GM19372 (cell line): Measurements from ENCODE around the gene SCP2.
"Not testable (repeated sequence)": the region's sequence is repeated elsewhere in the genome, so short reads cannot be mapped to it uniquely, and the experiment has no call there.

Source experiments
- ATAC-seq: cut with Tn5 transposase; IDR thresholded peaks from one replicate; pipeline ENCODE4 v1.9.1; 2021; ENCODE audit warnings: mild to moderate bottlenecking, low read depth, moderate library complexity; ENCODE audit not compliant: unreplicated experiment

SCP2 gene

DNA sequence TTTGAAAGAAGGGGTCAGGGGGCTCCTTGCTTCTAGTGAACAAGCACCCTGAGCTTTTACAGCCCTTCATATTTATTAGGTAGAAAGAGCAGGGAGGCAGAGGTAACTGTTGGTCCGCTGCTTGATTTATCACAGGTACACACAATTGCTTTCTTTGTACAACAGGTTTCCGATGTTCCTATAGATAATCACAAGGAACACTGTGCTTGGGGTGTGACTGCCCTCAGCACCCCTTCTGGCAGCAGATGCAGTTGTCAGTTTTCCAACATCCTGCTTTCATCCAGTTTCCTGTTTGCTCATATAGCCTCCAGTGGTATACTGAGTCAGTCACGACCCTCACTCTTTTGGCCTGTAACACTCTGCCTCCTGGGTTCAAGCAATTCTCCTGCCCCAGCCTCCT is 40.6 kb downstream of the SCP2 start:
- ATAC-seq = no peak

DNA sequence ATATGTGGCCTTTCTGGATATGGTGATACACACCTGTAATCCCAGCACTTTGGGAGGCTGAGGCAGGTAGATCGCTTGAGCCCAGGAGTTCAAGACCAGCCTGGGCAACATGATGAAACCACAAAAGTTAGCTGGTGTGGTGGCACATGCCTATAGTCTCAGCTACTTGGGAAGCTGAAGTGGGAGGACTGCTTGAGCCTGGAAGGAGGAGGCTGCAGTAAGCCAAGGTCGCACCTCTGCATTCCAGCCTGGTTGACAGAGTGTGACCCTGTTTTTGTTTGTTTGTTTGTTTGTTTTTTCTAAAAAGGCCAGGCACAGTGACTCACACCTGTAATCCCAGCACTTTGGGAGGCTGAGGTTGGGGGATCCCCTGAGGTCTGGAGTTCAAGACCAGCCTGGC is 42.2 kb downstream of the SCP2 start:
- not testable (repeated sequence) for ATAC-seq

DNA sequence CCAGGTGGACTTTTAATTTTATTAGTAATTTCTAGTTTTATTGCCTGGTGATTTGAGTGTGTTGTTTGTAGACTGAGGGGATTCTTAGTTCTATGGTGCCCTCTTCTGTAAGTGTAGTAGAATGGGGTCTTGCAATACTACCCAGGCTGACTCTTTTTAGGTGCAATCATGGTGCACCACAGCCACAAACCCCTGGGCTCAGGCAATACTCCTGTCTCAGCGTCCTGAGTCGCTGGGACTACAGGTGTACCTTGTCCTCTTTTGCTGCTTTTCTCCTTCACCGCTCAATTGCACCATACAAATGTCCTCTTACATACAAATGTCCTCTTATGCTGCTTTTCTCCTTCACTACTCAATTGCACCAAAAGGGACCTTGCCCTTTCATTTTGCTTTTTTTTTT is 43.1 kb downstream of the SCP2 start:
- ATAC-seq = no peak

GRCh38 chr1:52973841-52974240 is 46.8 kb downstream of the SCP2 start:
- no peak for ATAC-seq

DNA sequence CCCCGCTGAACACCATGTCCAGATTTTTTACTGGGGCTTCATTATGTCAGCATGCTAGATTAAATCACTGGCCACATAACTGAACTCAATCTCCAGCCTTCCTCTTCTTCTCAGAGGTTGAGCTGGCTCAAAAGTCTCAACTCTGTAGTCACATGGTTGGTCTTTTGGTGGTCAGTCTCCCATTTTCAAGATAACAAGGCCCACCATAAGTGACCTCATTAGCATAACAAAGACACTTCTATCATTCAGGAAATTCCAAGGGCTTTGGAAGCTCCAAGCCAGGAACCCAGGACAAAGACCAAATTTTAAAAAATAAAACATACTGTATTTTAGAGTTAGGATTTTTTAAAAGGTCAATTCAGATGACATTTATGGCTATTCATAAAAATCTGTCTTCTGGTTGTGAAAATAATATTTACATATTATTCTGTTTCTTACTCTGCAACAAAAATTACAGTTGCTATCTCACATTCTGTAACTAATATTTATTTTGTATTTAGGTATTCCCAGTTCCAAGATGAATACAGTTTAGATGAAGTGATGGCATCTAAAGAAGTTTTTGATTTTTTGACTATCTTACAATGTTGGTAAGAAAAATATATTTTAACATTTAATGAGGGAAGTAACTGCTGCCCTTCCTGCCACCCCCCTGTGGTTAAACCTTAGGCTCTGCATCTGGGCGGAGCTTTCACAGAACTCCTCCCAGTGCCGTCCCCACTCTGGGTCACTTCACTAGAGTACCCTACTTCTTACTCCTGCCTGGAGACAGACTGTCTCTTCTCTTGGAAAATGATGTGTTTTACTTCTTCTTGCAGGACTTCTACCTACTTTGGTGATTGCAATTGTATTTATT is 49.3 kb downstream of the SCP2 start:
- no peak for ATAC-seq

GRCh38 chr1:52978045-52978444 is 51.0 kb downstream of the SCP2 start:
- ATAC-seq = no peak

DNA sequence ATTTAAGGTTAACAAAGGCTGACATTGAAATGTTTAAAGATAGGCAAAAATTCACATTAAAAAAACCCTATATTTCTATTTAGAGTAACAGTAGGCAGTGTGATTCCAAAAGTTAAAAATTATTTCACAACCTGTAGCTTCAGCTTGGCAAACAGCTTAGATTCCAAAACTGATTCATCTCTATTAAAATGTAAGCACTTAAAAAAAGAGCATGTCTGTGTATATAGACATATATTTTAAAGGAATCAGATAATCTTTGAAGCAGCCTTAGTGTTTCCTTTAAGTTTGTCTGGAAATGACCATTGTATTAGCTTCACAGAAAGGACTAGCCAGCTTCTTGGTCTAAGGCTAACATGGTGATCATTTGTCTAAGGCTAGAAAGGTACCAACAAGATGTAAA is 65.7 kb downstream of the SCP2 start:
- ATAC-seq = not testable (repeated sequence)

- no peak for ATAC-seq
These were observed 67.6 kb downstream of the SCP2 start for GRCh38 chr1:52994656-52995055.

DNA sequence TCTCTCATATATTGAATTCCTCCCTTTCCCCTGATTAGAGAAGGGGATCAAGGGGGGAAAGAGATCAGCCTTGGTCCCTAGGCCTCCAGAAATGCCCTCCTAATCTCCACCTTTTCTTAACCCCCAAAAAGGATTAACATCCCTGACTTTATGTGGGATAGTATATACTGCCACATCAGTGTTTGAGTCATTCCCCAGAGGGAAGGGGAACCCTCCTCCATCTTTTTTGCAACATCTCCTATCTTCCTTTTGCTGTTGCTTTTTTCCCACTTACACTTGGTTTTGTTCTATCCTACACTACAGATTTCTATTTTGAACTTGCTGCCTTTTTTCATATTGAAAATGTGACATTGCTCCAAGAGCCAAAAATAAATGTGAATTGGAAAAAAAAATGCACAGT is 69.6 kb downstream of the SCP2 start:
- ATAC-seq = no peak

- ATAC-seq = no peak
These were observed 74.1 kb downstream of the SCP2 start for GRCh38 chr1:53001128-53001527.

- not testable (repeated sequence) for ATAC-seq
These were observed 79.5 kb downstream of the SCP2 start for GRCh38 chr1:53006612-53007011.

GRCh38 chr1:53010247-53010646 is 83.2 kb downstream of the SCP2 start:
- ATAC-seq = not testable (repeated sequence)

DNA sequence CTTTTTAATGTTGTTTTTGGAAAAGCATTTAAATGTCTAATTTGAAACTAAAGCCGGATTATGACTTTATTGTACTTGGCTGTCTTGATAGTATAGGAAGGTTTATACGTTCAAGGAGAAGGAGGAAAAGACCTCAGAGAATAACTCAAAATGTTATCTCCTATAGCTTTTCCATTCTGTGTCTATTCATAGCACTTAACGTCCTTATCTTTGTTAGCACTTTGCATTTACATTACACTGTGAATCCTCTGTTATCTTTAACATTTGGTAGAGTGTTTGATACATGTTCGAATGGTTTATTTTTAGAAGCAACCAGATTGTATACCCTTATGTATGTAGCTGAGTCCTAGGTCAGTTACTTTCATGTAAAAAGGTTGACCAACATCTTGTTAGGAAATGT is 84.1 kb downstream of the SCP2 start:
- no peak for ATAC-seq

DNA sequence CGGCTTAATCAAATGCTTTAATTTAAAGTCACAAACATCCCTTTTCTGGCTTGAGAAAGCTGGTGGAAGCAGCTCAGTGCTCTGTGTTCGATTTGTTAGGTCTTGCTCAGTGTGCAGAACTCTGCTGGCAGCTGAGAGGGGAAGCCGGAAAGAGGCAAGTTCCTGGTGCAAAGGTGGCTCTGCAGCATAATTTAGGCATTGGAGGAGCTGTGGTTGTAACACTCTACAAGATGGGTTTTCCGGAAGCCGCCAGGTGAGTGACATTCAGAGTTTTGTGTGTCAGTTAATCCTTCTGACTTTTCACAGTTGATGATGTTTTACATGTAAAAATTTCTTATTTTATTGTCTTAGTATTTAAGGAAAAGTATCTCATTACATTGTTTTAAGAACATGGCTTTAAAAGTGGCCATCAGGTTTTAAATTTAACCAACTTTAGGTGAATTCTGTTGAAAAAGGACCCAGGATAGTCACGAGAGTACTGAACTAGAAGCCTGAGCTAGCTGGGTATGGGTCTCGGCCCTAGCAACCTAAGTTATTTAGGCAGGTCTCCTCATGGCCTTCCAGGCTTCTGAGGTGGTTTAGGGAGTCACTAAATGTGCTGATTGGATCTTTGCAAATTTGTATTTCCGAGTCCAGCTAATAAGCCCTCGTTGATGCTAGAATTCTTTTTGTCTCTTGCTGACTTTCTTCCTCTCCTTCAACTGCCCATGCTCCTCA is 87.9 kb downstream of the SCP2 start:
- peak; percentile 85 for ATAC-seq

GRCh38 chr1:53015508-53015860 is 88.4 kb downstream of the SCP2 start:
- no peak for ATAC-seq

GRCh38 chr1:53016705-53017104 is 89.6 kb downstream of the SCP2 start:
- no peak for ATAC-seq

- no peak for ATAC-seq
These were observed 93.5 kb downstream of the SCP2 start for GRCh38 chr1:53020588-53020987.

- no peak for ATAC-seq
These were observed 95.1 kb downstream of the SCP2 start for GRCh38 chr1:53022179-53022578.

- ATAC-seq = no peak
These were observed 96.5 kb downstream of the SCP2 start for GRCh38 chr1:53023546-53023945.

- ATAC-seq = no peak
These were observed 97.0 kb downstream of the SCP2 start for GRCh38 chr1:53024117-53024516.

DNA sequence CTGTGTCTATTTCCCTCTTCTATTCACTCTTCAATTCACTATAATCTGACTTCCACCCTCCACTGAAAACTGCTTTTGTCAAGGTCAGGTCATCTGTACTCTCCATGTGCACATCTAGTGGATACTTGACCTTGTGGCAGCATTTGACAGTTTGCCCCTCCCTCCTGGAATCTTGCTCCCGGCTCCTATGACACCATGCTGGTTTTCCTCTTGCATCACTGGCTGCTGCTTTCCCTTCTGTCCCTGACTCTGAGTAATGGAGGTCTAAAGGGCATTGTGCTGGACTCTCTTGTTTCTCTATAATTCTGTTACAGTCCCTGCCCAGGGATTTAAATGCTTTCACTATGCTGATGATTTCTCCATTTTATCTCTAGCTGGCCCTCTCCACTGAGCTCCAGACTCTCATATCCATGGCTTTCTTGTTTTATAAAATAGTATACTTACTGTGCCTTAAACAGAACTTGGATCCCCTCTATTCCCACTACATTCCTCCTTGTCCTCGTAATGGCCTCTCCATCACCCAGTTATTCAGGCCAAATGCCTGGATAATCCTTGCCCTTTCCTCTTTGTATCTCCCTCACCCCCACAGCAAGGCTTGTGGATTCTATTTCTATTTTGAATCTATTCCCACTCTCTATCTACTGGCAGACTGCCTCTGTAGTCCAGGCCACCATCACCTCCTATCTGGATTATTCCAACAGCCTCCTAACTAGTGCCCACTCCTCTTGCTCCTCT is 98.1 kb downstream of the SCP2 start:
- ATAC-seq = no peak
